Uterine smooth muscle cell (primary cell): ENCODE data around the gene GPR179. TPM values are rescaled to one million over a fixed set of nuclear protein-coding genes. Genes with fewer than 3 reads are reported as not detected.

Experiments used
- total RNA-seq: library from RNA; depleted of rRNA; stranded (reverse); fragments of >200 nt; gene quantifications from 2 replicates; pipeline ENCODE4 v1.2.3, GENCODE V29; 2014

GPR179 gene
- under 0.01 TPM in 1 of 2 replicates, not detected in the other for total RNA-seq

DNA sequence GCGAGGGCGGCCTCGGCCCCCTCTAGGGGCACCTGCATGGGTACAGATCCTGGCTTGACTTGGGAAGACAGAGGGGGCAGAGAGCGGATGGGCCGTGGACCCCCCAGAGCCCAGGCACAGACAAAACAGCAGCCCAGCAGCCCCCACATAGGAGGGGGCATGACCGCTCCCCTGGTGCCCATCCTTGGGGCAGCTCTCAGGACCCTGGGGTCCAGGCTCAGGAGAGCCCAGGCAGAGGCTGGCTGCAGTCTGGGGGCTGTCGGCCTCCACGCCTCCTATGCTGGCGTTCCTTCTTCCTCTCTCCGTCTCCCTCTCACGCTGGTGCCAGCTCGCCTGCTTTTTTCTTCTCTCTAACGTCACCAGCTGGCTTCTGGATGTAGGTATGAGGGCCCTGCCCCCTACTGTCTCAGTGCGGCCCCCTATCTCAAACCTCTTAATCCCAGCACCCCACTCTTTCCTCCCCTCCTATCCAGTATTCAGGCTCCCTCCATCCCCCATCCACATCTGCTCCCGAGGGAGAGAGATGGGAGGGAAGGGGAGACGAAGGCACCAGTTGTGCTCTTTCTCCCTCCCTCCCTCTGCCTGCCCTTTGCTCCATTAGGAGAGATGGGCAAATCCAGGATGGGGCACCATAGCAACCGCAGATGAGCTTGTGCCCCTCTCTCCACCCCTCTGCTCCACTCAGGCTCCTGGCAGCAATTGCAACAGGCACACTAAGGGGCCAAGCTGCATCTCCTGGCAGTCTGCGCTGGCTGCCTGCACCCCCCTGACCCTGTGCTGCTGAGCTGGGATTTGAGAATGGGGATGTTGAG is at the start of gene GPR179:
TSS of gene GPR179 (minus strand) at position 349 of the 812 bp plus-strand sequence. CDS start at position 182, 167 bp downstream.

GRCh38 chr17:38351412-38352222 is 7.9 kb upstream of the GPR179 start, which contains the start of gene SOCS7:
Gene SOCS7, plus strand, starts transcription at chr17:38351844. Its CDS starts 209 bp downstream, at chr17:38352053.

GRCh38 chr17:38296834-38297517 is 46.8 kb downstream of the GPR179 start, which contains the start of gene MRPL45:
Gene MRPL45, plus strand, starts transcription at chr17:38297168. Its CDS starts 16 bp downstream, at chr17:38297184.

Other genes with a start within 250 kb of the GPR179 start
- 0.11 TPM in 1 of 2 replicates, not detected in the other for gene TBC1D3E, start 216.0 kb downstream of the GPR179 start, total RNA-seq
- gene TBC1D3, start 151.4 kb downstream of the GPR179 start, total RNA-seq, result not detected in 2 replicates
- 30.7 and 33.0 TPM in 2 replicates for gene MRPL45, start 46.8 kb downstream of the GPR179 start, total RNA-seq
- 11.0 and 15.9 TPM in 2 replicates for gene SOCS7, start 7.9 kb upstream of the GPR179 start, total RNA-seq
- gene ARHGAP23, start 84.5 kb upstream of the GPR179 start, total RNA-seq, result 37.5 and 57.9 TPM in 2 replicates